ENCODE measurements around the gene NXPE3. TPM values are rescaled to one million over a fixed set of nuclear protein-coding genes. Genes with fewer than 3 reads are reported as not detected.
A peak's percentile ranks its signal among the peaks of the same experiment; 100 is the strongest.

The NXPE3 gene
- total and polyA plus RNA-seq, 10 of the 15 experiments (the other 5 are each of a cell fraction or from before 2014, with no cell fraction given), result 2.0 to 8.7 (median 5.2) TPM

- Histone ChIP-seq H3K9me3 (replicated peaks; ENCODE audit: control insufficient read depth, insufficient read depth, low read length) (no peaks in the 10 kb centered on the region; the same call in 2 of the 3 replicates), H3K9ac (ENCODE audit: control insufficient read depth, insufficient read depth, low read length) (no peak overlapping the region), H3K36me3 (ENCODE audit: control insufficient read depth in 2 of 2, insufficient read depth in 2 of 2, low read length in 1 of 2) (no peaks in the 10 kb centered on the region; a peak in 2 of 4 replicates), H3K4me1 (ENCODE audit: control insufficient read depth, insufficient read depth, low read length) (peaks cover 11% of the 10 kb centered on the region), H3K4me3 (no peak overlapping the region), H4K20me1 (ENCODE audit: control insufficient read depth, insufficient read depth) (no peaks in the 10 kb centered on the region), H2AFZ (ENCODE audit: control insufficient read depth, low read depth, low read length) (no peak overlapping the region), H3K4me2 (ENCODE audit: control insufficient read depth, insufficient read depth) (0 out of 2 replicates have a peak overlapping the region, but pooled peaks have one; percentile 12), H3K79me2 (ENCODE audit: control insufficient read depth, insufficient read depth, low read length) (no peaks in the 10 kb centered on the region), H3K27ac (ENCODE audit: control insufficient read depth, insufficient read depth) (no peak overlapping the region), H3K27me3 (replicated peaks in 1 of 2; ENCODE audit: control insufficient read depth in 2 of 2, insufficient read depth in 2 of 2, low read length in 1 of 2) (no peaks in the 10 kb centered on the region)
- TF ChIP-seq RAD21 (IDR thresholded peaks at IDR 0.05; ENCODE audit: insufficient read depth, low read depth, low read length), result peak; percentile 70
- peak; percentile 81 for TF ChIP-seq SMC3 (IDR thresholded peaks at IDR 0.05; ENCODE audit: borderline replicate concordance, low read length)
- TF ChIP-seq, protein P1, sequence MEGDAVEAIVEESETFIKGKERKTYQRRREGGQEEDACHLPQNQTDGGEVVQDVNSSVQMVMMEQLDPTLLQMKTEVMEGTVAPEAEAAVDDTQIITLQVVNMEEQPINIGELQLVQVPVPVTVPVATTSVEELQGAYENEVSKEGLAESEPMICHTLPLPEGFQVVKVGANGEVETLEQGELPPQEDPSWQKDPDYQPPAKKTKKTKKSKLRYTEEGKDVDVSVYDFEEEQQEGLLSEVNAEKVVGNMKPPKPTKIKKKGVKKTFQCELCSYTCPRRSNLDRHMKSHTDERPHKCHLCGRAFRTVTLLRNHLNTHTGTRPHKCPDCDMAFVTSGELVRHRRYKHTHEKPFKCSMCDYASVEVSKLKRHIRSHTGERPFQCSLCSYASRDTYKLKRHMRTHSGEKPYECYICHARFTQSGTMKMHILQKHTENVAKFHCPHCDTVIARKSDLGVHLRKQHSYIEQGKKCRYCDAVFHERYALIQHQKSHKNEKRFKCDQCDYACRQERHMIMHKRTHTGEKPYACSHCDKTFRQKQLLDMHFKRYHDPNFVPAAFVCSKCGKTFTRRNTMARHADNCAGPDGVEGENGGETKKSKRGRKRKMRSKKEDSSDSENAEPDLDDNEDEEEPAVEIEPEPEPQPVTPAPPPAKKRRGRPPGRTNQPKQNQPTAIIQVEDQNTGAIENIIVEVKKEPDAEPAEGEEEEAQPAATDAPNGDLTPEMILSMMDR (IDR thresholded peaks at IDR 0.05 in 2 of 3, conservative IDR thresholded peaks at IDR 0.05 in 1 of 3; ENCODE audit: control insufficient read depth in 2 of 3, extremely low read depth in 1 of 3, insufficient read depth in 1 of 3, low read depth in 3 of 3, low read length in 3 of 3), result peak; percentile 78 to 88 (median 85)
- no peak for TF ChIP-seq ZSCAN29 (IDR thresholded peaks at IDR 0.05)
- ChIA-PET POLR2A (no interaction called here), CTCF (interaction anchor here (0.5 to 15.9 kb wide), 56 partner anchors 10 to 868 kb away, joined by 3 to 1057 read pairs (median 4); partner anchors contain the start of genes CEP97, NFKBIZ, NXPE3 and ZBTB11), RAD21 (ENCODE audit: unreplicated experiment) (interaction anchor here (0.6 to 15.9 kb wide), 15 partner anchors 8 to 733 kb away, joined by 3 to 659 read pairs (median 4); partner anchors contain the start of genes CEP97 and NXPE3), SMC1A (ENCODE audit: uncharacterized antibody, unreplicated experiment) (interaction anchor here (0.6 to 19.7 kb wide), 30 partner anchors 9 to 875 kb away, joined by 3 to 949 read pairs (median 4); partner anchors contain the start of genes CEP97 and RPL24)
- in situ Hi-C loops (cut with MboI) (no loop called here), intact Hi-C loops (cut with micrococcal nuclease; ENCODE audit: unreplicated experiment) (loop anchor here (1.0 to 10.0 kb wide), 2 partner anchors 108 to 872 kb away; no protein-coding TSS in a partner anchor)
- BruUV-seq (replicated peaks), result no TSS peak
- 75% methylated on average over 9 of the region's 9 CpGs for WGBS (ENCODE audit: insufficient coverage, insufficient replicate concordance, low lambda C conversion rate, missing lambda C conversion rate)
- FAIRE-seq, result peak; percentile 94
- peak; percentile 100 for ATAC-seq
- no peak for DNase-seq (ENCODE audit: low read depth, low spot score)
Measured at GRCh38 chr3:101803173-101803782, 24.3 kb downstream of the NXPE3 start.
